GM21526 (cell line): ENCODE data around the gene IL17RB.
A peak's percentile ranks its signal among the peaks of the same experiment; 100 is the strongest.

Experiments
- ATAC-seq: cut with Tn5 transposase; IDR thresholded peaks from one replicate; pipeline ENCODE4 v1.9.1; 2021; ENCODE audit warnings: moderate library complexity; ENCODE audit not compliant: unreplicated experiment, low FRiP score

Gene IL17RB

DNA sequence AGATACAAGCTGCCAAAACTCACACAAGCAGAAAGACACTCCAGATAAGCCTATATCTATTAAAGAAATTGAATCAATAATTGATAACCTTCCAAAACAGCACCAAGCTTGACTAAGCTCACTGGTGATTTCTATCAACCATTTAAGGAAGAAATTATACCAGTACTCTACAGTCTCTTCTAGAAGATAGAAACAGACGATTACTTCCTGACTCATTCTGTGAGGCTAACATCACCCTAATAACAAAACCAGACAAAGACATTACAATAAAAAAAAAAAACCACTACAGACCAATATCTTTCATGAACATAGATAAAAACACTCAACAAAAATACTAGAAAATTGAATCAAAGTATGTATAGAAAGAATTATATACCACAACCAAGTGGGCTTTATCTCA lies 20.3 kb upstream of the IL17RB start:
- no peak for ATAC-seq

DNA sequence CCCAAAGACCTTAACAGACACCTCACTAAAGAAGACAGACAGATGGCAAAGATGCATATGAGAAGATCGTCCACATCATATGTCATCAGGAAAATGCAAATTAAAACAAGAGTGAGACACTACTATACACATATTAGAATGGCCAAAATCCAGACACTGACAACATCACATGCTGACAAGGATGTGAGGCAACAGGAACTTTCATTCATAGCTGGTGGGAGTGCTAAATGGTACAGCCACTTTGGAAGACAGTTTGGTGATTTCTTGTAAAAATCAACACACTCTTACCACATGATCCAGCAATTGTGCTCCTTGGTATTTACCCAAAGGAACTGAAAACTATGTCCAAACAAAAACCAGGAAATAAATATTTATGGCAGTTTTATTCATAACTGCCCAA lies 17.8 kb upstream of the IL17RB start:
- no peak for ATAC-seq

DNA sequence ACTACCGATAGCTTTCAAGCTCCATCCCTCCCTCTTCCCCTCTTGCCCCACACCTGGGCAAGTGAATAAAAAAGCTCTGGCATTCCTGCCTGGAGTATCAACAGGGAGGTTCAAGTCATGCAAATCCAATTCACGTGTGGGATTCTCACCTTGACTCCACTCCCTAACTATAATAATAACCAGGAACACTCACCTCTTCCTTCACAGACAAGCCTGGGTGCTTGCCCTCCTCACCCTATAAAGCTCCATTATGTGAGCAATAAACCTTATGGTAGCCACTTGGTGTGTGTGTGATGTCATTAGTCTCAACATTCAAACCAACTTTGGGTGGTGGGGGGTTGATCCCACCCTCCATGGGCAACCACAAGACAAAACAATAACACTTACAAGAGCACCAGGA lies 16.8 kb upstream of the IL17RB start:
- no peak for ATAC-seq

DNA sequence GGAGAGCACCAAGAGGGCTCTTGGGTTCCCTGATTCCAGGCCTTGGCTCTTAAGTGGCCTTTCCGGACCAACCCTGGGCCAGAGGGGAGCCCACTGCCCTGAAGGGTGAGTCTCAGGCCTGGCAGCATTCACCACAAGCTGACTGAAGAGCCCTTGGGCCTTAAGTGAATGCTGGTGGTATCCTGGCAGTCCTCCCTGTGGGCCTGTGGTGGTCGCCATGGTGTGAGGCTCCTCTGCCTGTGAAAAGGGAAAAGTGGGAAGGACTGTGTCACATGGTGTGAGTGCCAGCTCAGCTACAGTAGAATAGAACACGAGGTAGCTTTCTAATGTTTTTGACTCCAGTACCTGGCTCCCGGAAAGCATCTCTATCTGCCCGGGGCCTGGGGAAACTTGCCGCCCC lies 15.4 kb upstream of the IL17RB start:
- no peak for ATAC-seq

DNA sequence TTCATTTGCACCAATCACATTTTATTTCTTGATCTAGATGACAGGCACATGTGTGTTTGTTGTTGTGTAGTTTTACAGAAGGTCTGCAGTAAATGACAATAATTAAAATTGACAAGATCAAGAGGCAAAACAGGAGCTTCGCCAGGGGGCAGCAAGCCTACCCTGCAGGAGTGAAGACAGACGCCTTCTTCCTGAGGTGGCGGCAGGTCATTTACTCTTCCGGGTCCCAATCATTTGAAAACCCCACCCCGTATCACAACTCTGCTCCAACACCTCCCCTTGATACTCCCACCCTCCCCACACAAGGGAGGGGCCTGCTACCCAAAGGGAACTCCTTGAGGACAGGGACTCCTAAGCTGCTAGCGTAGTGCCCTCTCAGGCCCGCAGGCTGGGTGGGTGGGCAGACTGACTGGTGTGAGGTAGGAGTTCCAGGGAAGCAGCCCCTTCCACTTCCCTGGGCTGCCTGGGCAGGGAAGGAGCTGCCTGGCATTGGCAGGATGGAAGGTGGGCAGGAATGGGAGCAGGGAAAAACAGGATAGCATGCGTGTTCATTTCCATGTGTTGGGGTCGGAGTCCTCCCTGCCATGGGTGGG lies 13.2 kb upstream of the IL17RB start:
- ATAC-seq: no peak

DNA sequence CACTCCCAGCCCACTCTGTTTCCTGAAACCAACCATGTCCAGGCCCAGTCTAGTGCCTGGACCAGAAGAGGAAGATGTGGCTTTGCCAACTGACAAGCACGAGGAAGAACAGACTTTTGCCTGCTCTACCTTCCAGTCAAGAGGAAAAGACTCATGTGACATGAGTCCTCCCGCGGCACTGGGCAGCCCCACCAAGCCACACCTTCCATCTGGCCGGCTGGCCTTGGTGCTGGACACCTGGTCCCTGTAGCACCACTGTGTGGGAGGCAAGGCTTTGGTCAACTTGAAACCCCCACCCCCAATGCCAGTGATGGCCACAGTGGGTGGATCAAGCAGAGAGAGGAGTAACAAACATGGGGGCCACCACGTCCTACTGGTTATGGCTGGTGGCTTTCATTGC lies 12.7 kb upstream of the IL17RB start:
- no peak for ATAC-seq

DNA sequence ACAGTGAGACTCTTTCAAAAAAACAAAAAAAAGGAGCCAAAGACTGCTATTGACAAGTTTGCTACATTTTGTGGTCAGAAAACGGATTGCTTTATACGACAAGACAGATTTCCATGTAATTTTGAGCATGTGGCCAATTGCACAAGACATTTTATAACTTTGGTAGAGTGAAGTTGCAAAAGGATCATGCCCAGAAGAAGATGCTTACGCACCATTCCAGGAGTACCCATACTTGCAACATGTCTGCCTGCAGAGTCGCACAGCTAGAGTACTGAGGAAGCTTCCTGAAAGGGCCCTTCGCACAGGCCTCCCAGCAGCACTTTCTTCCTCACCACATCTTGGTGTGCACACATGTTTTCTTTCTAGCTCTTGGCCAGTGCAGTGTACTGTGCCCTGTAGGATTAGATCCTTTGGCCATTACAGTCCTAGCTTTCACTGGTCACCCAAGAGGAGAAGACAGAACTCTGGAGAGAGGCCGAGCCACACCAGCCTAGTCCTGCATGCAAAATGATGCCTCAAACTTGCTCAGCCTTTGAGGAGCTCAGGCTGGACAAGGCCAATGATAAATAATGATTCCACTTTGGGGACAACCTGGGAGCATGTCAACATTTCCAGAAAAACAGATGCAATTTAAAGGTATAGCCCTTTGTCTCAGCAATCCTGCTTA lies 11.8 kb upstream of the IL17RB start:
- no peak for ATAC-seq

DNA sequence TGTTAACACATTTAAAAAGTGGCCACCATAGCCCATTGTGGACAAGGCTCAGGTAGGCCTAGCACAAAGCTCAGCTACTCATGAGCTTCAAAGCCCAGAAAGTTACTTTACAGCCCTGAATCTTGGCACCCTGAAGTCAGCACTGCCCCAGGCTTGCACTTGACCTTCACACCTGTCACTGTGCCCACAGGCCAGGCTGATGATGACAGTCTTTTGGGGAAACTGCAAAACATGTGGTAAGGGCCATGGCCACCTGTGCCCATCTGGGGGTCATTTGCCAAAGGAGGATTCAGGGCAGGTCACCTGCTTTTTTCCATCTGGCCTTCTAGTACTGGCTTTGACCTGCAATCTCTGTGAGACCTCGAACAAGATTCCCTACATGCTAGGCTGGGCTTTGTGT lies 11.1 kb upstream of the IL17RB start:
- ATAC-seq: no peak

DNA sequence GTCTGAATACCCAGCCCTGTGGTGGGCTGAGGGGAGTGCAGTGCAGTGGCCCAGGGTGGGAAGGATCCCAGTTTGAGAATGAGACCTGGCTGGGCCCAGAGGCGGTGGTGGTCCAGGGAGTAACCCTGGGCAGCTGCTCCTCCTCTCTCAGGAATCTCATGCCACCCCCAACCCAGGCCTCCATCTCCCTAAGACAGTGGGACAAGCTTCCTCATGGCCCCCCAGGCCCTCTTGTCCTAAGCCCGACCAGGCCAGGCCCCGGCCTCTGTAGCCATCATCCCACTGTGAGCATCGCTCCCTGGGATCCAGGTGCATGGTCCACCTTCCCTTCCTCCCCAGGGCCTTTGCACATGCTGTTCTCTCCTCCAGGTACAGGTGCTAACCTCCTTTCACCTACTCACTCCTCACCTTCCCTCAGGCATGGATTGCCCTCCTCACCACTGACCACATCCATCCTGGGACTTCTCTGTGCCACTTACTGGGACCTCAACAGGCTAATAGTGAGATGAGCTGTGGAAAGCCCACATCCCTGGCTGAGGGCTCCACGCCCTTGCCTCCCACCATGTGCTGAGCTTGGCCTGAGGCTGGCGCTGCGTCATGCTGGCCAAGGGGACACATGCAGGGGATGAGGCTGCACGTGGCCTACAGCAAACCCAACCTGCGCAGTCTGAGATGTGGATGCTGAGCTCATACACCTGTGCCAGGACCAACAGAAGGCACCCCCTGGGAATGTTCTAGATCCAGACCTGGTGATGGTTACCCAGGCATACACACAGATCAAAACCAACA lies 10.1 kb upstream of the IL17RB start:
- no peak for ATAC-seq

DNA sequence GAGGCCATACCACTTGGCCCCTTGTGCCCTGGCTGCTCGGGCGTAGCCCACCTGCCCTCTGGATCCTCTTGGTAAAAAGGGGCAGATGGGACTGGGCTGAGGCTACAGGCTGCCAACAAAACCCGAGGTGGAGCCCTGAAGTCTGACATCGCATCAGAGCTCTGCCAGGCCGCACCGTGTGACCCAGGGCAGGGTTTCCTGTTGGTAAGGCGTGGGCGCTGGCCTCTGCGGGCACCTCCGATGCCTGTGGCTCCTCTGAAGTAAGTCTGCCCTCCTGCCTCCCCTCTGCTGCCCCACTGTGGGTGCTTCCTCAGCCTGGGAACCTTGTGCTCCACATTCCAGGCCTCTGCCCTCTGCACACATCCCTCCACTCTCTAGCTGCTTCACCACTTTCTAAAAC lies 9.0 kb upstream of the IL17RB start:
- ATAC-seq: no peak

DNA sequence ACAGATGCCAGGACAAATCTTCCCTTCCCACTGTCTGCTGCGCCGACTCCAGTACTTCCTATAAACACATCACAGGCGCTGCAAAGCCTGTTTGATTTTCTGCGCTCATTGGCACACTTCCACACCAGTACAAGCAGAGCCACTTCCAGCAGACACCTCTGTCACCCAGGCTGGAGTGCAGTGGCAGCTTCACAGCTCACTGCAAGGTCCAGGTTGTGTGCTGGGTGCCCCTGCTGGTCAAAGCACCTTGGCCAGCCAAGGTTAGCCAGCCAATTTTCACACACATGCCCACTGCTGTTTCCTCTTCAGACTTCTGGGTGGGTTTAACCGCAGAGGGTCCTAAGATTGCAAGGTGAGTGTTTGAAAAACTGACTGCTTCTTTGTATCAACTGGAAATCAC lies 5.1 kb upstream of the IL17RB start:
- ATAC-seq: no peak

DNA sequence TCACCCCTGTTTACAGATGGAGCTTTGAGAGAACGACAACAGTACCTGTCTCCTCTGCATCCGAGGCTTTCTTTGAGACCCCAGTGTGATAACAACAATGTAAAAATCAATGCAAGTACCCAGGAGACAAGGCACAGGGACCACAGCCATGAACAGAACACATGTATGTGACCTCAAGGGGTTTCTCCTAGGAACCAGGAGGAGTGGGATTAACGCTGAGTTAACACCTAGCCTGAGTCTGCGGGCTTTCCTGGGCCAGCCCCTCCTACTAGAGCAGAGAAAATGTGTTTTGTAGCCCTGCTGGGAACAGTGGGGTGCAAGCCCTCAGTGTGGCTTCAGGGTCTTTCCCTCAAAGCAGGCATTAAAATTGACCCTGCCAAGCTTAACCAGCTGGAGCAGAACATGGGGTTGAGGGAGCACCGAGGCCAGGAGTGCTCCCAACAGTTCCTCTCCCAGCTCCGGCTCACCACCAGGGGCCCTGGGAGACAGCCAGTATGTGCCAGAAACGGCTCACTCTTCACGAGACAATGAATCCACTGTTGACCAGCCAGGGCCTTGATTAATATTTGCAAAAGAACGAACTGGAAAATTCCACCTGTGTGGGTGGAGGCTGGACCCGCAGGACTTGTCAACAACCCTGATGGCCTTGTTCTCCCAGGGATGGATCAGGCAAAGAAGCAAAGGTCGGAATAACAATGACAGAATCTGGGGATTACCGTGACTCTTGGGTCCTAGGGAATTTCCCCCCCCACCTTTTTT lies 3.8 kb upstream of the IL17RB start:
- ATAC-seq: no peak

DNA sequence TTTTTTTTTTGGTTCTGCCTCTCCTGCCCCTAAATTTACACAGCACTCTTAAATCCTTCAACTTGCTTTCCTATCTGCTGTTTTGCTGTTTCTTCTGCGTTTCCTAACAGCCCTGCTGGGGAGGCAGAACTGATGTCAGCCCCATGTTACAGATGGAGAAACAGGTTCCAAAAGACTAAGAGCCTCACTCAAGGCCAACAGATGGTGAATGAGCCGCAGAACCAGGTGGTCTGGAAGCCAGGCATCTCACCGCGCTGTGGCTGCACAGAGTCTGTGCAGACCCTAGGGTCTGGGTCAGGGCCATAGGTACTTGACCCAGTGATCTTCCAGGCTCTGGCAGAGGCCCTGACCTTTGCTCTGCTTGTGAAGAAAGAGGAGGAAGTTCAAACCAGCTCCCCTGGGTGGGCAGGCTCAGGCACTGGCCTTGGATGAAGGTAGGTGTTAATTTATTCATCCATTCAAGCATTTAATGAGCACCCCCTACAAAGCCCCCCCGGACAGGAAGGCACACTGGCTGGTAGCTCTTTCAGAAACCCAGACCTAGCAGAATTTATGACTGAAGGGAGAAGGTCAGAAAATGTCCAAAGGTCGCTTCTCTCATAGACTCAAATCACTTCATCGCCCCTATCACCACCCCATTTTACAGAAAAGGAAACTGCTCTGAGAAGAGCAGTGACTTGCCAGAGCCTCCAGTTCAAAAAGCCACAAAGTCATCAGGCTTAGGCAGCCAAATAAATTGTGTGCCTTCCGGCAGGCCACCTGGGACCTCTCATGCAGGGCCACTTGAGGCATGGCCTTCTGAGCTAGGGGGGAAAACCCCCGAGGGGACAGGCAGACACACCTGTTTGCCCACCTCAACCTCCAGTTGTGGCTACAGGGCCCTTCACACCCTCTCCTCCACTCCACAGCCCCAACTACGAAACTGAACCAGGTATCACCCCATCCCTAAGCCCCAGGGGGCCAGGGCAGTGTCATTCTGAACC lies 2.9 kb upstream of the IL17RB start:
- no peak for ATAC-seq

DNA sequence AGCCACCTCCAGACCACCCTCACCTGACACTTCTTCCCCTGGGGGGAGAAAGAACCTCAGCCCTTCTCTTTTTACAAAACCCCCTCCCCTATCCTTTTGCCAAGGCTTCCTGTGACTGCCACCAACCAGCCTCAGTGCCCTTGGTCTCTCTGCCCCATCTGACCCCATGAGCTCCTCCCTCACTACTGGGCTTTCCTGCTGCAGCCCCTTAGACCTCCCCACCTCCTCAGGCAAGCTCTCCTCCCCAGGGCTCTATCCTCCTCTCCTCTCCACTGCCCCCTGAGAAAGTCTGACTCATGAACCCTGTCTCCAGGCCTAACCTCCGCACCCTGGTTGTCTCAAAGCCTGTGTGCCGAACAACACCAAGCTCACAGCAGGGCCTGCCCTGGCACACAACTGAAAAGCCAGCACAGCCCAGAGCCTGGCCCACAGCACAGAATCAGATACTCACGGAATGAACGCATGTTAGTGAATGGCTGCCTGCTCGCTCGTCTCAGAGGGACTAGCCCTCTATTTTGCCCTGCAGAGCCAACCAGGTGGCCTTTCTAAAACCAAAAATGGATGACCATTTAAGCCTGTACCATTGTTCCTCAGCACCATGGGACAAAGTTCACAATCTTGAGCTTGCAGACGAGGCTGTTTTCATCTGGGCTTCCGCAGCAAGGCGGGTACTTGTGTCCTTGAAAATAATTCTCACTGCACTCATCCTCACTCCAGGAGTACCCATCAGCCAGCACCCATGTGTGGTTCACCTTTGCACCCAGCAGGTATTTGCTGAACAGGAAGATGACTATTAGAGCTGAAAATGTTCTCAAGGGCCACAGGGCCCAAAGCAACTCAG lies 1.9 kb upstream of the IL17RB start:
- no peak for ATAC-seq

DNA sequence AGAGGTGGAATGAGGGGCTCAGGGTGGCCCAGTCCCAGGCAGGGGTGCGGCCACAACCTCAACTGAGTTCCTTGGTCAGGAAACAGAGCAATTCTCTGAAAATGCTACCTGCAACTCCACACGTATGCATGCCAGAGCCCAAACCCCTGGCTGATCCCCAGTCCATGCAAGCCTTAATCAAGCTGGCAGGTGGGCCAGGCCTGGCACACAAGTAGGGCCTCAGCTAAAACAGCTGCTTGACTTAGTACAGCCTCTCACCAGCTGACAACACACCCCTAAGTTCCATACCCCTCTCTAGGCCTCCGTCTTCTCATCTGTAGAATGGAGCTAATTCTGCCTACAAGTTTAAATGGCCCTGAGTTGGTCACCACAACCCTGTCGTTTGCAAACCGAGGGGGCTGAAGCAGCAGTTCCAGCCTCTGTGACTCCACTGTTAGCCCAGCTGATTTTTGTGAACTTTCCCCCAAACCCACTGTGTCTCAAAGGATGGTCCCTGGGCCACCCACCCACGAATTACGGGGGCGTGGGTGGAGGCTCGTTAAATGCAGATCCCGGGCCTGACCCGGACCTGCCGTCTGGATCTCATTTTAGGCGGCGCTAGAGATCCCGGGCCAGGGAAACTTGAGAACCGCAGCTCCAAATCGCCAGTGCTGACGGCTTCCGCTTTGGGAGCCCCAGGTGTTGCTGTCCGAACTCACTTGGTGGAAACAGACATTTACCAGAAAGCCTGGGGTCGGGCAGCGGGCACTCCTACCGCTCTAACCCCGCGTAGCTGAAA lies 1.1 kb upstream of the IL17RB start:
- peak; percentile 17 for ATAC-seq

DNA sequence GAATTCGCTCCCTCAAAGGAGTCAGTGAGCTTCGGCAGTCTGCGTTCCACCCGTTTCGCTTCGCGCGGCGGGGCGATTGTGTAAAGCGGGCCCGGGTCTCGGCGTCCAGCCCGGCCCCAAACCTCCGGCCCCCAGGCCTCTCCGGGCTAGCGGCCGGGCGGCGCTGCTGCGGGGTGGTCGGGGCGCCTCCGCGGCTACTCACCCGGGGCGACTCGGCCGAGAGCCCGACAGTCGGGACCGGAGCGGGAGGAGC lies 561 bp upstream of the IL17RB start:
- ATAC-seq: no peak

DNA sequence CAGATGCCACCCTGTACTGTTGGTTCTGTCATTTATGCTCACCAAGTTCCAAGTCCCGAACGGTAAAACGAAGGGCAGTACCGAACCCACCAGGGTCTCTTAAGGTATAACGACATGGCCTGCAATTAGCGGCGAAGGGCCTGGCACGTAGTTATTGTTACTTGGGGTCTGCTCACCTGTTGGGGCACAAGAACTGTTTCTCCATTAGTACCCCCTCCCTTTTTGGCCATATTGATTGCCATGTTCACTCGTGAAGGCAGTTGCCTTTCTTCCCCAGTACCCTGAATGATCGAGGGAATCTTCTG lies 435 bp downstream of the IL17RB start:
- ATAC-seq: no peak

DNA sequence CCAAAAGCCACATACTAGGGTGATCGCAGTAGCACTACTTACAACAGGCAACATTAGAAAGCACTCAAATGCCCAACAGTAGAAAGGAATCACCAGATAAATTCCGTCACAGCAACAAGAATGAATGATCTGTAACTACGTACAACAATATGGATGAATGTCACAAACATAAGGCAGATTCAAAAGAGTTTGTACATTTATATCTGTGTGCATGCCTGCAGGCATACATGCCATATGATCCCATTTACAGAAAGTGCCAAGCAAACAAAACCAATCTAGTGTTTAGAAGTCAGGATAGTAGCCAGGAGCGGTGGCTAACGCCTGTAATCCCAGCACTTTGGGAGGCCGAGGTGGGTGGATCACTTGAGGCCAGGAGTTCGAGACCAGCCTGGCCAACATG lies 3.5 kb downstream of the IL17RB start:
- no peak for ATAC-seq

DNA sequence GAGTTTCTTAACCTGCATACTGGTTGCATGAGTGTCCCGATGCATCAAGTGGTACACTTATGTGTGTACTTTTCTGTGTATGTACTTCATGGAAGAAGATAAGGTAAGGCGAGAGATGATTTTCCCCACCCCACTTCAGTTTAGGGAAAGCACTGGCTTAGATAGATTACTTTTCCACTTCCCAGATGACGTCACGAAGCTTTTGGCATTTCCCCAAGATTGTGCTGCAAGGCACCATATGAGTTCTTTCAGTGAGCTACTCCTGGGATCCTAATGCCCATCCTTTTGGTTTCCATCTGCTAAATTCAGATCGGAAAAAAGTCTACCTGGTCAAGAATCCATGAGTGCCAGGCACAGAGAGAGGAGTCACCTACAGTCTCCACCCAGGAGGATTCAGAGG lies 4.5 kb downstream of the IL17RB start:
- no peak for ATAC-seq
